CD4-positive, alpha-beta T cell treated with Interleukin-17A for 4 hours (primary cell): ENCODE measurements around the gene PLEKHA6.

Source experiments
- DNase-seq: peaks from one replicate; pipeline ENCODE4 v3.0.0-alpha.2; 2020; ENCODE audit warnings: mixed read lengths

PLEKHA6 gene

DNA sequence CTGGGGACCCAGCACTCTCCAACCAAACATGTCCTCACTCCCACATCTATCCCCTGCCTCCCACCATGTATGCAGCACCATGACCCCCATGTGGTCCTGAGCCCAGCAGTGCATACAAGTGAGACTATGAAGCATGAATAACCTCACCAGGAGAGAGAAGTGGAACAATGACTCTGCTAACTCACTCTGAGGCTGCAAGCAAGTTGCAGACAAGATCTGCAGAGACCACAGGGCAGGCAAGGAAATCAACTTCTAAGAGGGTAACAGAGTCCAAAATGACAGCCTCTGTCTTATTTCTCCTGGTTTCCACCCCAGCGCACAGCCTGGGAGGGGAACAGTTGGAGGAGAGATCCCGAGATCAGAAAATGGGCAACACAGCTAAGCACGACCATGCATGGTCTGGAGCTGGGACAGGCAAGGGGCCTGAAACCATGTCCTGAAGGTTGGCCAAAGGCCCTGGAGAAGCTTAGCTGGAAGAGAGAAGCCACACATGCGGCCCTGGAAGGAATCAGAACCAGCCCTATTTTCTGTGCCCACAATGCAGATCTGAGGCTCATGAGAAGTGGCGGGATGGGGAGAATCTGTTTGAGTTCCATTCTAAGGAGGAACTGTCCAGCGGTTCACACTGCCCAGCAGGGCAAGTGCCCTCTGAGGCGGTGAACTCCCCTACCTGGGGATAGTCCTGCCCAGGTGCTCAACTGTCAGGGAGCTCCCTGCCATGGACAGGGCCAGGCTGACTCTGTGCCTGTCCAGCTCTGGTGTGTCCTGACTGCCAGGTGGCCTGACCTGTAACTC, 181.0 kb downstream of the PLEKHA6 start:
- DNase-seq = no peak

DNA sequence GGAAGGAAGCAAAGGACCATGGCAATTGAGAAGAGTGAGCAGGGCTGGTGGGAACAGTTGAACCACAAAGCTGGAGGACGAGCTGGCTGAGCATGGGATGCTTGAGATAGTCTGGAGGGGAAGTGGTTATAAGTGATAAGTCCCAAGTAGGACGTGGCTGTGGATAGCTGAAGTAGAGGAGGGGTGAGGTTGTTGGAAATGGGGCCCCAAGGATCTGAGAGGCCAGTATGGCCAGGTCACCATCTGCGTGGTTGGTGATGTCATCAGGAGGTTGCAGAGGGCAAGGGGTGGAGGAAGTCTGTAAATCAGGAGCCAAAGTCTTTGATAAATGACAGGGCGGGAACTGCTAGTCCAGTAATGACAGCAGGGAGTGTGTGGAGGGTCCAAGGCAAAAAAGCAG, 182.6 kb downstream of the PLEKHA6 start:
- DNase-seq = no peak

GRCh38 chr1:204176049-204176448, 183.7 kb downstream of the PLEKHA6 start:
- no peak for DNase-seq

DNA sequence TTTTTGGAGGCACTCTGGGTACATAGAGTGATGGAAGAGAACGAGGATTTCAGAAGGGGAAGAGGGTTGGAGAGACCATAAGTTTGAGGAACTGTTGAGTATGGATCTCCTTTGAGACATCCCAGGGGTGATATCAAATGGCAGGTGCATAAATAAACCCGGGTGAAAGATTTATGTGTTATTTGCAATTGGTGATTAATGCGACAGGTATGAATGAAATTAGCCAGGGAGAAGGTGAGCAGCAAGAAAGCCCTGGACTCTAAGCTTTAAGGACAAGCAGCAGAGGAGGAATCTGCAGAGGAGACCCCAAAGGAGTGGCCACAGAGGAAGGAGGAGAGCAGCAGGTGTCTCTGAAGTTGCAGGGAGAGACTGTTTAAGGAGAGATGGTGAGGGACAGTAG, 184.8 kb downstream of the PLEKHA6 start:
- no peak for DNase-seq

- DNase-seq = no peak
Measured at GRCh38 chr1:204172404-204173029, 187.2 kb downstream of the PLEKHA6 start.

DNA sequence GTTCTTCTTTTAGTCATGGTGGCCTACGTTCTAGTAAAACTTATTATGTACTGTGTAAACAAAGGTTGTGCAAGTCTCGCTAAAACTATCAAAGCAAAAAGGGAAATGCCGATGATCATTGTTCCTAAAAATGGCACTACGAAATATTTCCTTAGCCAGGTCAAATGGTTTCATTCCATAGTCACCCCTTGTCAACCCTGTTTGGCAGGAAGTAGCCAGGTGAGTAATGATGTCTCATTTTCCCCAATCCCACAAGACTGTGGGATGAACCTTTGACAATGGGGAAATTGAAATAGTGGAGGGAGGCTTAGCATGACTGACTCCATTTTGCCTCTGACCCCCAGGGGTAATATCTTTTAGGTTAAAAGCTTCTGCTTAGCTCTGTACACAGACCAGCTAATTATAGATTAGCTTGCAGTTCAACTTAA, 188.0 kb downstream of the PLEKHA6 start:
- DNase-seq = no peak

DNA sequence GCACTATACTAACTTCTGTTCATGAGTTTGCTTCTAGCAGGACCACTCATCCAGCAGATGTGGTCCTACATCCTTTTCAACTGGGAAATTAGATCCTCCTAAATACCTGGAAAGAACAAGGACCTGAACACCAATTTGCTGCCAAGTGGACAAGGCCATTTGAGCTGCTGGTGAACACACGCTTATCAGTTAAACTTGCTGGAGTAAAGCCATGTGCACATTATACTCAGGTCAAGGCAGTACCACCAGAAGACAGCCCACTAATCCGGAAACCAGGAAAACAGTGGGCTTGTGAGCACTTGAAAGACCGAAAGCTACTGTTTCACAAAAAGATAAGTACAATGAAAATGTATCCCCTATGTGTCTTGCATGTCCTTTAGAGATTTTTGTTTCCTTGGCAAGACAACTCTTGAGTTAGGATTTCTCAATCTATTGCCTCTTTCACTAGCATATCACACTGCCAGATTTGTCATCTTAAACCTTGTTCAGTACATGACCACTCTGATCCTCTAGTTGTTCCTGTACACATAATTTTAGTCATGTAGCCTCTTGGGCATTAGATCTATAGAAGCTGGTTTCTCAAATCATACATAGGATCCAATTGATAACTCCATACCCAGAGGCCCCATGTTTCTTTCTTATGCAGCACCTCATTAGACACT, 189.1 kb downstream of the PLEKHA6 start:
- no peak for DNase-seq

- no peak for DNase-seq
Measured at GRCh38 chr1:204169858-204170257, 189.9 kb downstream of the PLEKHA6 start.
